SK-N-SH treated with all-trans-retinoic acid at 6 μM for 48 hours (cell line): Measurements from ENCODE around the gene ATOH8.

Experiments used
- ARNTL ChIP-seq: fragments of 450-650 bp; formaldehyde crosslinking; IDR thresholded peaks from 2 replicates; pipeline ENCODE4 v1.5.0; 2020; ENCODE audit warnings: low read depth, mild to moderate bottlenecking, moderate library complexity, borderline replicate concordance
- CREB5 ChIP-seq: fragments of 250-450 bp; sonication (Bioruptor Pico); IDR thresholded peaks from 2 replicates; pipeline ENCODE4 v1.5.1; 2020; ENCODE audit warnings: low read depth, mild to moderate bottlenecking, moderate library complexity
- PATZ1 ChIP-seq: fragments of 250-450 bp; sonication (Bioruptor Pico); IDR thresholded peaks from 2 replicates; pipeline ENCODE4 v1.8.0; 2020; ENCODE audit warnings: mild to moderate bottlenecking, moderate library complexity, borderline replicate concordance
- POU6F1 ChIP-seq: fragments of 250-450 bp; sonication (Bioruptor Pico); IDR thresholded peaks from 2 replicates; pipeline ENCODE4 v1.8.0; 2021; ENCODE audit warnings: low read depth, mild to moderate bottlenecking, moderate library complexity, borderline replicate concordance
- RARB ChIP-seq: fragments of 250-450 bp; sonication (Bioruptor Pico); IDR thresholded peaks from 2 replicates; pipeline ENCODE4 v1.8.0; 2021; ENCODE audit warnings: mild to moderate bottlenecking, moderate library complexity
- SNAI2 ChIP-seq: fragments of 250-450 bp; sonication (Bioruptor Pico); IDR thresholded peaks from 2 replicates; pipeline ENCODE4 v1.5.0; 2020; ENCODE audit warnings: mild to moderate bottlenecking, moderate library complexity
- TOX ChIP-seq: fragments of 250-450 bp; sonication (Bioruptor Pico); IDR thresholded peaks from 2 replicates; pipeline ENCODE4 v1.8.0; 2021; ENCODE audit warnings: mild to moderate bottlenecking, moderate library complexity, borderline replicate concordance
- ZFP3 ChIP-seq: fragments of 250-450 bp; sonication (Bioruptor Pico); IDR thresholded peaks from 2 replicates; pipeline ENCODE4 v1.5.0; 2020; ENCODE audit warnings: mild to moderate bottlenecking, moderate library complexity
- ZFP30 ChIP-seq: fragments of 450-650 bp; formaldehyde crosslinking; IDR thresholded peaks from 2 replicates; pipeline ENCODE4 v1.5.0; 2022; ENCODE audit warnings: mild to moderate bottlenecking, moderate library complexity
- ZNF565 ChIP-seq: fragments of 450-650 bp; formaldehyde crosslinking; conservative IDR thresholded peaks from 2 replicates; pipeline ENCODE4 v1.5.0; 2020; ENCODE audit warnings: low read depth, mild to moderate bottlenecking, moderate library complexity

DNA sequence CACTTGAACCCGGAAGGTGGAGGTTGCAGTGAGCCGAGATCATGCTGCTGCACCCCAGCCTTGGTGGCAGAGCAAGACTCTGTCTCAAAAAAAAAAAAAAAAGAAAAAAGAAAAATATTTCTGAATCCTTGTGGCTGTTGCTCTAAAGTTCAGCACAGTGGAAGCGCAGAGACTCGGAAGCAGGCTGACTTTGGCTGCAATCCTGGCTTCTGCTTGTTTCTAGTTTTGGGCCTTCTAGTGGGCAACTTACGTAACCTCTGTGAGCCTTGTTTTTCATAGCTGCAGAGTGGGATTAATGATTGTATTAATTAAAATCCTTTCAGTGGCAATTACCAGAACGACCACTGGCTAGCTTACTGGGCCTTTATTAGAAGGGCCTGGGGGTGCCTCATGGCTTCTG is 31.3 kb upstream of the ATOH8 start:
- TF ChIP-seq CREB5 (CRISPR knock-in tag): no peak
- TF ChIP-seq ARNTL: no peak
- no peak for TF ChIP-seq POU6F1 (CRISPR knock-in tag)
- TF ChIP-seq SNAI2: no peak
- TF ChIP-seq RARB (CRISPR knock-in tag): no peak
- no peak for TF ChIP-seq ZFP3 (CRISPR knock-in tag)
- no peak for TF ChIP-seq PATZ1 (CRISPR knock-in tag)
- TF ChIP-seq TOX (CRISPR knock-in tag): no peak
- no peak for TF ChIP-seq ZNF565 (CRISPR knock-in tag)
- no peak for TF ChIP-seq ZFP30
